T-helper 9 cell (primary cell): ENCODE measurements around the gene DOK4.
"Not testable (repeated sequence)": the region's sequence is repeated elsewhere in the genome, so short reads cannot be mapped to it uniquely, and the experiment has no call there.

ENCODE experiments used
- DNase-seq: peaks from one replicate; pipeline ENCODE4 v3.0.0-alpha.2; 2020

DOK4 gene

GRCh38 chr16:57475711-57476339 is 10.5 kb downstream of the DOK4 start:
- peak; percentile 71 for DNase-seq

GRCh38 chr16:57474671-57475661 is 11.3 kb downstream of the DOK4 start:
- no peak for DNase-seq

- DNase-seq = no peak
Observed at GRCh38 chr16:57473906-57474305, 12.4 kb downstream of the DOK4 start.

- DNase-seq = no peak
Observed at GRCh38 chr16:57473176-57473840, 13.0 kb downstream of the DOK4 start.

DNA sequence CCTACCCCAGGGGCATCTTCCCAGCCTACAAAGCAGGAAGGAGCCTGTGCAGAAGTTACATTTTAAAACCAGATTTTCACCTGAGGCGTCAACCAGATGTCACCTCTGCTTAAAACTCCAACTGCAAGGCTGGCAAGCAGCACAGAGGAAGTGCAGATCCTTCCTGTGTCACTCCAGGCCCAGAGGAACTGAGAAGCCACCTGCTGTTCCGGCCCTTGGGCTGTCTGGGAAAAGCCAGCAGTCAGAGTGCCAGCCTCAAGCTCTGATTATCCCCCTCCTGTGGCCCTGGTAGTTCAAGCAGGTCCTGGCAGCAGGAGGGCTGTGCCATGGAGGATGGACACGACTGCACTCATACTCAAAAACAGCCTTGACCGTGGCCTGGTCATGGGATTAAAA is 13.6 kb downstream of the DOK4 start:
- DNase-seq = no peak

- no peak for DNase-seq
Observed at GRCh38 chr16:57471852-57472664, 14.2 kb downstream of the DOK4 start.

DNA sequence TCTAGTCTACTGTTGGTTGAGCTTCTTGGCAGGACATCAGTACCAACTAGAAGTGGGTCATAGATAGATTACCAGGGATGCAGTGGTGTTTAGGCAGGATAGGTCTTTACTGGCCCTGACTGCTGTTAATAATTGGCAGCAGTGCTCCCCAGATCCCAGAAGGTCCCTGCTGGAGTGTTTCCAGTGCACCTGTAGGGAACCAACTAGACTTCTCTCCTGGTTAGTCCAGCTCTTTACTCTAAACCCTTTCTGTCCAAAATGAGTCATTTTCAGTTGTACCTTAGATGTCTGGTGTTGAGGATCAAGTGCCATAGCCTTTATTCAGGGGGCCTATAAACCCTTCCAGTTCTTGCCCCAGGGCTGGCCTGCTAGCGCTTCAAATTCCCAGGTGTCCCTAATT is 15.1 kb downstream of the DOK4 start:
- no peak for DNase-seq

DNA sequence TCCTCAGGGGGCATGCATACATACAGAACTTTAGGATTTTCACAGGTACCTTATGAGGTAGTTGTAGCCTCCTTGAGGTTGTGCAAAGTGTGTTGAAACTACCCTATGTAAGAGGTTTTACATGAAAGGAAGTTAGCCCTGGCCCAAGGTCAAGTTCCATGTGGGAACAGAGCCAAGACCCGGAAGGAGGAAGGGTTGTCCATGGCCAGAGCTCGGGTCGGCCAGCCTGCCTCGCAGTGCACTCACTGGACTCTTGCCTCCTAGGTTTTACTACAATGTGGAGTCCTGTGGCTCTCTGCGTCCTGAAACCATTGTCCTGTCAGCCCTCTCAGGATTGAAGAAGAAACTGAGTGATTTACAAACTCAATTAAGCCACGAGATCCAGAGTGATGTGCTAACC is 15.6 kb downstream of the DOK4 start:
- DNase-seq = no peak

GRCh38 chr16:57469917-57470470 is 16.3 kb downstream of the DOK4 start:
- DNase-seq = no peak

GRCh38 chr16:57469046-57469445 is 17.2 kb downstream of the DOK4 start:
- DNase-seq = no peak

DNA sequence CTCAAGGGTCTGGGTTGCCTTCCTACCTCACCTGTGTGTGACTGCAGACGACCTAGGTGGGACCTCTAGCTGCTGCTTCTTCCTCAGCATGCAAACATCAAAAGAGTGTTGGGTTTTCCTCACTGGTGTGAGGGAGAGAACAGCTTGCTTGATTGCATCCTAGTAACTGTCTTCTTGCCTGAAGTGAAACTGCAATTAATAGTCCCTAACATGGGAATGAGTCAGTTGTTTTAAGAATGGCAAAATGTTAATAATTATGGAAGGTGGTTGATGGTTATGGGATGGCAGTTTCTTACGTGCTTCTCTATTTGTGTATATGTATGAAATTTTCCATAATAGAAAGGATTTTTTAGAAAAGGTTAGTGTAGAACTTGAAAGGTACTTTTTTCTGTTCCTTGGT is 17.9 kb downstream of the DOK4 start:
- DNase-seq = no peak

- no peak for DNase-seq
Observed at GRCh38 chr16:57464523-57464922, 21.8 kb downstream of the DOK4 start.

GRCh38 chr16:57462978-57463362 is 23.3 kb downstream of the DOK4 start:
- no peak for DNase-seq

- DNase-seq = peak; percentile 96
Observed at GRCh38 chr16:57462209-57462977, 23.9 kb downstream of the DOK4 start, which contains the start of gene POLR2C. POLR2C (plus strand) TSS chr16:57462679; CDS start chr16:57462725, 46 bp downstream.

DNA sequence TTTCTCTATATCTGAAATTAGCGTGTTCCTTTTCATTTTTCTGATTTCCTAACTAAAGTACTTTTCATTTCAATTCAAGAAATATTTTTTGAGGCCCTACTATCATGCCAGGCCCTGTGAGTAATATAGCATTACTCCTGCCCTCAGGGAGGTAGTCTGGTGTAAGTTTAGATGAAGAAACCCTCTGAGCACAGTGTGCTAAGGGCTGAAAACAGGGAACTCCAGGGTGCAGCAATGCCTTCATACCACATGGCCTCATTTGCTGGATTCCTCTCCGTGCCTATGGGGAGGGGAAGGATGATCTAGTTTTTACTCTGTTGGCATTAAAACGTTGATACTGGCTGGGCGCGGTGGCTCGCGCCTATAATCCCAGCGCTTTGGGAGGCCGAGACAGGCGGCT is 34.3 kb downstream of the DOK4 start:
- DNase-seq = no peak

DNA sequence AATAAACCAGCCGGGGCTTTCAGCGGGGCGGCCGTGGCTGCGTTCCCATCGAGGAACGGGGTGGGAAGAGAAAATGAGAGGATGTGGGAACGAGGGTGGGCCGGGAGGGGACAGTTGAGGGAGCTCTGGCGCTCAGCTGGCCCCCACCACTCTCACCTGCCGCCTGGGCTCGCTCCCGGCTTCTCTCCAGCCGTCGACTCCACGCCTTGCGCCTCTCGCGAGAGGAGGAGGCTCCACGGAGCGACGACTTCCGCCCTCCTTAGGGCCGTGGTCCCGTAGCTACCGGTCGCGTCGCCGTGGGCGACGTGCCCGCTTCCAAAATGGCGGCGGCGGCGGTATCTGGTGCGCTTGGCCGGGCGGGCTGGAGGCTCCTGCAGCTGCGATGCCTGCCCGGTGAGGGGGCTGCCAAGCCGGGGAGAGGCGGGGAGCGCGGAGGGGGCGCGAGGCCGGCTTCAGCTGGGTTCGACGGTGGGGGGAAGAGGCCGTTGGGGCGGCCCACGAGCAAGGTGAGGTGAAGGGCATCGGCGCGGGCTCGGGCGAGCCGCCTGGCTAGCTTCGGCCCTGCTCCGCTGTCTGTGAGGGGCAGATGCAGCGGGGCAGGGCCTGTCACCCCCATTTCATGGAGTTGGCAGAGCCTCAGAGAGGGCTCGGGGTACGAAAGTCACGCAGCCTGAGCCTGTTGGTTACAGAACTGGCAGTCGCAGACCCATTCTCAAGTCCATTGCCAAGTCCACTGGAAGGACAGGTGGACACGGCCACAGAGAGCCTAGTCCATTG is 38.9 kb downstream of the DOK4 start, which contains the start of the genes CIAPIN1 and COQ9:
Gene CIAPIN1 (minus strand): TSS at position 200 of the 777 bp plus-strand sequence. CDS start 6,457 bp downstream, outside the sequence.
Gene COQ9 (plus strand): TSS at position 294 of the 777 bp plus-strand sequence. CDS start 27 bp downstream, at position 321.
- DNase-seq = peak; percentile 90

DNA sequence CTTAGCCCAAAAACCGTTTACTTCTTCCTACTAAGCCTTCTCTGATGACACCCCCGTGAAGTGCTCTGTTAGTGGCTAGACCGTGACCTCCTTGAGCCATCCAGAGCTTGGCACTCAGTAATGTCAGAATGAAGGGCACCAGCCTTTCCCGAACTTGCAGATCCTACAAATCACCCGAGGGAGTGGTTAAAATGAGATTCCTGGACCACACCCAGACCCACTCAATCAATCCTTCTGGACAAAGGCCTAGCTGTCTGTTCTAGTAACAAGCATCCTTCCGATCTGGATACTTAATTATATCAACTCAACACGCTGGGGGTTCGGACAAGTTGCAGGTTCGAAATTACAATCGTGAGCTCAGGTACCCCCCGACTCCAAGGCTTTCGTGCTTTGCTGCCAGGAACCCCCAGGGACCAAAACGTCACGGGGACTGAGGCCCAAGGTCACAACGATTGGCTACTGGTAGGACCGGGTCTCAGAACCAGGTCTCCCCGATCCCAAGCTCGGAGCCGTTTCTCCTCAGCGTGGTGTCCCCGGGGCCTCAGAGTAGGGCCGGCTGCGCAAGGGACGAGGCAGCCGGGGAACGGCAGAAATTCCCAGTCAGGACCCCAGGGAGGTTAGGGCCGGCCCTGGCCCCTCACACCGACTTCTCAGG is 39.6 kb downstream of the DOK4 start:
- no peak for DNase-seq

DNA sequence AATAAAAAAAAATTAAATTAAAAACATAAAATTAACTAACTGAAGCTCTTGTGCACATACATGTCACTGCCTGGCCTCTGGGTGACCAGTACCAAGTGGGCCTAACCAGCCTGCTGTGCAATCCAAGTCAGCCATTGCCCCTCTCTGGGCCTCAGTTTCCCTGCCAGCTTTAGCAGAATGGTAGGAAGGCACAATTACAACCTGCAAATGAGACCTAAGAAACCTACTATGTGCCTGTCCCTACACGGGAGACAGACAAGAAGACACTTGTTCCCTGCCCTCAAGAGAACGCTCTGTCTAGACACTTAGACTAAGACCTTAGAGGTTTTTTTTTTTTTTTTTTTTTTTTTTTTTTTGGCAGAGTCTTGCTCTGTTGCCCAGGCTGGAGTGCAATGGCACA is 40.8 kb downstream of the DOK4 start:
- no peak for DNase-seq

- no peak for DNase-seq
Observed at GRCh38 chr16:57444711-57445110, 41.6 kb downstream of the DOK4 start.

GRCh38 chr16:57440551-57440950 is 45.7 kb downstream of the DOK4 start:
- not testable (repeated sequence) for DNase-seq
